GDM1 (cell line): ENCODE measurements around the gene NANS.
A peak's percentile ranks its signal among the peaks of the same experiment; 100 is the strongest.
"Not testable (repeated sequence)": the region's sequence is repeated elsewhere in the genome, so short reads cannot be mapped to it uniquely, and the experiment has no call there.

ENCODE experiments used
- DNase-seq: peaks from one replicate; lab custom pipeline; 2025; lab: John Stamatoyannopoulos, UW

Gene NANS, protein sequence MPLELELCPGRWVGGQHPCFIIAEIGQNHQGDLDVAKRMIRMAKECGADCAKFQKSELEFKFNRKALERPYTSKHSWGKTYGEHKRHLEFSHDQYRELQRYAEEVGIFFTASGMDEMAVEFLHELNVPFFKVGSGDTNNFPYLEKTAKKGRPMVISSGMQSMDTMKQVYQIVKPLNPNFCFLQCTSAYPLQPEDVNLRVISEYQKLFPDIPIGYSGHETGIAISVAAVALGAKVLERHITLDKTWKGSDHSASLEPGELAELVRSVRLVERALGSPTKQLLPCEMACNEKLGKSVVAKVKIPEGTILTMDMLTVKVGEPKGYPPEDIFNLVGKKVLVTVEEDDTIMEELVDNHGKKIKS

DNA sequence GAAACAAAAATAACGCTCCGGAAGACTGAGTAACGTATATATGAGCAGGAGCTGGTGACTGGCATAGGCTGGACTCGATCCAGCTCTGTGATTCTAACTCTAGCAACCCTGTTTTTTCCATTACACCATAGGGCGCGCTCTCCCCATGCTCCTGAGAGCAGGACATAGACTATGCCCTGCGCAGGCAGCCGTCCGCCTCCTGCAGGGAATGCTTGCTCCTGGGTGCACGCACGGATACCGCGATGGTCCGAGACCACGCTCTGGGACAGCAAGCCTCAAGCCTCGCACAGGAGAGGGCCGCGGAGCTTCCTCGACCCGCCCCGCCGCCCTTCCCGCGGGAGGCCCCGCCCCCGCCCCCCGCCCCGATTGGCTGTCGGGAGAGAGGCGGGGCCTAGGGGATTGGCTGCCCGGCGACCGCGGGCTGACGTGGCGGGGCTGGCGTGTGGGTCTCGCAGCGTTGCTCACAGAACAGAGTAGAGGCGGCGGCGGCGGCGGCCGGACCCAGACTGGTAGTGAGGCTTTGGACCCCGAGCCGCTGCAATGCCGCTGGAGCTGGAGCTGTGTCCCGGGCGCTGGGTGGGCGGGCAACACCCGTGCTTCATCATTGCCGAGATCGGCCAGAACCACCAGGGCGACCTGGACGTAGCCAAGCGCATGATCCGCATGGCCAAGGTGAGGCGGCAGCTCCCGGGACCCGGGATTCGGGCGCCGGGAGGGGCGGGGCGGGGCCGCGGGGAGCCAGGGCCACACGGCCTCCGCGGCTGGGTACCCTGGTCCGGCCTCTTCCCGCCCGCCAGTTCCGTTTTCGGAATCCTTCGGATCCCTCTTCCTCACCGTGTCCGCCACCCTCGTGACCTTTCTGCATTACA, at the start of gene NANS:
TSS of gene NANS (plus strand) at position 464 of the 869 bp plus-strand sequence. CDS start at position 541, 77 bp downstream.
- peak; percentile 87 for DNase-seq

DNA sequence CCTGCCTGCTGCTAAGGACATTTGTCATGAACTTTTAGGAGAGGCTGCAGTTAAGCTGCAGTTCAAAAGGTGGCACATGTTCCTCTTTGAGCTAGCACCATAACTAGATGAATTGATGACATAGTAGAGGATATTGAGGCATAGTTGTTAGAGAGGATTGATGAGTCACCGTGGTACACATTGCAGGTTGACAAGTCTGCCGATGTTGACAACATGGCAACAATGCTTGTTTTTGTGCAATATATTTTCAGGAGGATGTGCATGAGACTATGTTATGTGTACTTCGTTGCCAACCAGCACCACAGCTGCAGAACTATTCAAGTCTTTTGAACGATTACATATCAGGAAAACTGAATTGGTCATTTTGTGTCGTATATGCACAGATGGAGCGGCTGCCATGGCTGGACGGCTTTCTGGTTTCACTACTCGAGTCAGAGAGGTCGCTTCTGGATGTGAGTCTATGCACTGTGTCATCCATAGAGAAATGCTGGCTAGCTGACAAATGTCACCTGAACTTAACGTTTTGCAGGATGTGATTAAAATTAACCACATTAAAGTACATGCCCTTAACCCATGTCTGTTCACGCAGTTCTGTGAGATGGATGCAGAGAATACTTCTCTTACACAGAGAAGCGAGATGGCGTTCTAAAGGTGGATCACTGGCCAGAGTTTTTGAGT, 49.1 kb upstream of the NANS start:
- DNase-seq, result no peak

GRCh38 chr9:98008764-98009163, 47.8 kb upstream of the NANS start:
- DNase-seq, result no peak

DNA sequence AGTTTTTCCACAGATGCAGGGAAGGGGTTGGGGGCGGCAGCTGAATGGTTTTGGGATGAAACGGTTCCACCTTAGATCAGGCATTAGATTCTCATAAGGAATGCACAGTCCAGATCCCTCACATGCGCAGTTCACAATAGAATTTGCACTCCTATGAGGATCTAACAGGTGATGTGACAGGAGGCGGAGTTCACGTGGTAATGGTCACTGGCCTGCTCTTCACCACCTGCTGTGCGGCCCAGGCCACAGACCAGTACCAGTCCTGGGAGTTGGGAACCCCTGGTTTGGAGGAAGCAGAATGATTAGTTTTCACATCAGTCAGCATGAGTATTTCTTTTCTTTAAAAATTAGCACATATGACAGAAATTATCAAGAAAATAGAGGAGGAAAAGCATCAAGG, 47.1 kb upstream of the NANS start:
- DNase-seq, result no peak

- no peak for DNase-seq
These were observed 46.6 kb upstream of the NANS start for GRCh38 chr9:98009936-98010335.

DNA sequence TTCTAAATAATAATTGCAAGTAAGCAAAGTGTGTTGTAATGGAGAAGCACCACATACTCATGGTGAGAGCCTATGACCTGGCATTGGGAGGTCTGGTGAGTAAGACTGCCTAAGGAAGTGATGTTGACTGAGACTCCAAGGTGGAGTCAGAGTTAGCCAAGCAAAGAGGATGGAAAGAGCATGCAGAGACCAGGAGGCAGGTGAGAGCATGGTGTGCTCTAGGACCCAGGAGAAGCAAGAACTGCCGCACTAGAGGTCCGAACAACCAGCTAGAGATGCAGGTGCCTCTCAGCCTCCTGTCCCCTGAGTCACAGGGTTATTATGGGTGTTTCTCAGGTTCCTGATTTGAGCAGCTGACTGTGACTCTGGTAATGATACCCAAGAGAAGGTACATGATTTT, 46.1 kb upstream of the NANS start:
- no peak for DNase-seq

DNA sequence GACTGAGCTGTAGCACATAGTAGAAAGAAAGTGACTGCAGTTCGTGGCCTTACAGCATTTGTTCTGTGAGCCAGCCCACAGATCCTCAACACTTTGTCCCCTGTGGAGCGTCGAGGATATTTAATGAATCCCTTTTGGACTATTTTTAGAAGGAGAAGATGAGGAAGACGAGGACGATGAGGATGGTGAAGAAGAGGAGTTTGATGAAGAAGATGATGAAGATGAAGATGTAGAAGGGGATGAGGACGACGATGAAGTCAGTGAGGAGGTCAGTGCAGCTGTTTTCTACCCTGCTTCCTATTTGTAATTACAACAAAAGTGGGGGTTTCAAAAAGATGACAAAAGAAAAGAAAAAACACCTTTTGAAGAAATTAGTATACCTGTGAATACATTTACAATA, 45.4 kb upstream of the NANS start:
- no peak for DNase-seq

GRCh38 chr9:98016137-98016680, 40.3 kb upstream of the NANS start:
- no peak for DNase-seq

DNA sequence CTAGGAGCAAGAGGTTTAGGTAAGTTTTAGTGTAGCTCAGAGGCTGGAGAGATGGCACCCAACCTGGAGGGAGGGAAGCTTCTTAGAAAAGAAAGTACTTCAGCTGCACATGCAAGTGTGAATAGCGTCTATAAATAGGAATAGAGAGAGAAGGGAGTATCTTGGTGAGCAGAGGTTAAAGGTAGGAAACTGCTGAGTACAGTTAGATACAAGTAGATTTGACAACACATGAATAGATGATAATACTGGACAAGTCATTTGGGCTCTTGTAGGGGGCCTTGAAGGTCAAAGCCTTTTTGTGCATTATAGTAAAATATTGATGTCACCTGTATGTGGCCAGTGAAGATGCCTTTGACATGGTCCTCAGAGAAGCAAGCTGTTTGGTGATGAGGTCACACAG, 39.2 kb upstream of the NANS start:
- no peak for DNase-seq

GRCh38 chr9:98018347-98018746, 38.2 kb upstream of the NANS start:
- no peak for DNase-seq

DNA sequence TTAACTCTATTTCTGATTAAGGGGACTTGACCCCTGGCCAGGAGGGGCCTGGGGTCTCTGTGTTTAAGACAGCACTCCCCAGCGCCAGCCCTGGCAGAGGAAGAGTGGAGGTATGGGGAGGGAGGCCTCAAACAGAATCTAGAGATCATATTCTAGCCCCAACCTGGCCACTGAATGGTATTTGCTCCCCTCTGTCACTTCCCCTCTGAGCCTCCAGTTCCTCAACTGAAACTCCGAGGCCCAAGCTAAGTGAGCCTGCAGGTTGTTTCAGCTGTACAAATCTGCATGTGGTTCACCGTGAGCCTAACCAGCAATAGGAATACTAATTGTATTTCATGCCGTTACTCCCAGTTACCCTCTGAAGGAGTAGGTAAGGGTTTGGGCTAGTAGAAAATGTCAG, 37.4 kb upstream of the NANS start:
- no peak for DNase-seq

- not testable (repeated sequence) for DNase-seq
These were observed 36.7 kb upstream of the NANS start for GRCh38 chr9:98019869-98020268.

DNA sequence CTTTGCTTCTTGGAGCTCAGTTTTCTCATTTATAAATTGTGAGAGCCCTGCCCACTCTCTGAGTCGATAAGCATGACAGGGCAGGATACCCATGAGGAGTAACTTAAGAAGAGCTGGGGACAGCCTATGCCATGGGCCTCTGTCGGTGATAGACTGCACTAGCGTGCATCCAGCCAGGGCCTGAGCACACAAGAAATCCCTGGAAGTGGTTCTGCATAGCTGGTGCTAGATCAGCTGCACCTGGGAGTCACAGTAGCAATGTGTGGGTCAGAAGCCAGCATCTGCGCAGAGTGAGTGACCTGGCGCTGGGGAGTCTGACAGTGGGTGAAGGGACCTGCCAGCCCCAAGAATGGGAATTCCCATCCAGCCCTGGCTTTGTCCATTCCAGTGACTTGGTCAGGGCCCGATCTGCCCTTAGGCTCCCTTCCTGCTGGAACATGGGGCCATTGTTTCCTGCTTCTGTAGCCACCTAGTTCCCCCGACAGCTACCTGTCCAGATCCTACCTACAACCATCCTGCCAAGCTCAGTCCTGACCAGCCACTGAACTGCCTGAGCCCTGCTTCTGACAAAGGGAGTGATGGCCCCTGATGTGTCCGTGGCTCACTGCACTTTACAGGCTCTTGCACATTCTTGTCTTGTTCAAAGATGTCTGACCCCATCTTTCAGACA, 35.9 kb upstream of the NANS start:
- no peak for DNase-seq

DNA sequence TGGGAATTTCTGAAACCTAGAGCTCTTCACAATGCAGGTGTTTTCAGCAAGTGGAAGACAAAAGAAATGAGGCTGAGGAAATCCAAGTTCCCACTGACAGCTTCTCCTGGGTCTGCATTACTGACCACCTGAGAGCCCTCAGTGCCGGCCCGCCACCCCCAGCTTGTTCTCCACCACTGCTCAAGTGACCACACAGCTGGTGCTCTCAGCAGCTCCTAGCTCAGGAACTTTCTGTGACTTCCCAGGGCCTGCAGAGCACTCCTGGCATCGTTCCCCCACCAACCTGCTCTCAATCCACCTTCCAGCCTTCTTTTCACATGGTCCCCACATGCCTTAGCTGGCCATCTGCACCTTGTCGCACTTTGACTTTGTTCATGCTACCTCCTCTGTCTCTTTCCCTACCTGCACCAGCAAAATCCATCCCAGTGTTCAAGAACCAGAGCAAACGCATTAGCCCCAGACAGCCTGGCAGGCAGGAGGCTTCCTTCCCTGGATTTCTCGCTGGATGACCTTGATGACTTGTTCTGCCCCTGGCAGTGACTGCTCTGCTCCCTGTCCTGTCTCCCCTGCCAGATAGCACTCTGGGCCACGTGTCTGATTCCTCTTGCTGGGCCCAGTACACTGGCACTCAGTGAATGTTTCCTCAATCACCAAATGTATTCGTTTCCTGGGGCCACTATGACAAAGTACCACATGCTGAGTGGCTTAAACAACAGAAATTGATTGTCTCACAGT, 35.1 kb upstream of the NANS start:
- no peak for DNase-seq

GRCh38 chr9:98022447-98022846, 34.1 kb upstream of the NANS start:
- DNase-seq, result no peak

DNA sequence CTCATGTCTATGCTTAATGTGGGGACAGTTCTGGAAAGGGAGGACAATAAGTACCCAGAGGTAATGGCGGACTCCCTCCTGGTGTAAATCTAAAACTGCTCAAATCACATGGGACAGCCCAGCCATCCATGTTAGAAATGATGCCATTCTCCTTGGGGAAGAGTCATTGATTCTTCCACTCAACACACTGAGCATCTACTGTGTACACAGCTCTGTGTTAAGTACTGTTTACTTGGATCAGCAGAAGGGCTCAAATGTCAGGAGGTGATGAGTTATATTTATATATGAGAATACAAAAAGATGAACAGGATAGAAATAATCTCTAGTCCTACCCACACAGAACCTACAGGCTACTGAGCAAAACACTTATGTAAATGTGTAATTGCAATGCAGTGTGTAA, 31.8 kb upstream of the NANS start:
- no peak for DNase-seq

GRCh38 chr9:98031169-98031568, 25.4 kb upstream of the NANS start:
- no peak for DNase-seq

GRCh38 chr9:98031935-98032334, 24.6 kb upstream of the NANS start:
- no peak for DNase-seq

DNA sequence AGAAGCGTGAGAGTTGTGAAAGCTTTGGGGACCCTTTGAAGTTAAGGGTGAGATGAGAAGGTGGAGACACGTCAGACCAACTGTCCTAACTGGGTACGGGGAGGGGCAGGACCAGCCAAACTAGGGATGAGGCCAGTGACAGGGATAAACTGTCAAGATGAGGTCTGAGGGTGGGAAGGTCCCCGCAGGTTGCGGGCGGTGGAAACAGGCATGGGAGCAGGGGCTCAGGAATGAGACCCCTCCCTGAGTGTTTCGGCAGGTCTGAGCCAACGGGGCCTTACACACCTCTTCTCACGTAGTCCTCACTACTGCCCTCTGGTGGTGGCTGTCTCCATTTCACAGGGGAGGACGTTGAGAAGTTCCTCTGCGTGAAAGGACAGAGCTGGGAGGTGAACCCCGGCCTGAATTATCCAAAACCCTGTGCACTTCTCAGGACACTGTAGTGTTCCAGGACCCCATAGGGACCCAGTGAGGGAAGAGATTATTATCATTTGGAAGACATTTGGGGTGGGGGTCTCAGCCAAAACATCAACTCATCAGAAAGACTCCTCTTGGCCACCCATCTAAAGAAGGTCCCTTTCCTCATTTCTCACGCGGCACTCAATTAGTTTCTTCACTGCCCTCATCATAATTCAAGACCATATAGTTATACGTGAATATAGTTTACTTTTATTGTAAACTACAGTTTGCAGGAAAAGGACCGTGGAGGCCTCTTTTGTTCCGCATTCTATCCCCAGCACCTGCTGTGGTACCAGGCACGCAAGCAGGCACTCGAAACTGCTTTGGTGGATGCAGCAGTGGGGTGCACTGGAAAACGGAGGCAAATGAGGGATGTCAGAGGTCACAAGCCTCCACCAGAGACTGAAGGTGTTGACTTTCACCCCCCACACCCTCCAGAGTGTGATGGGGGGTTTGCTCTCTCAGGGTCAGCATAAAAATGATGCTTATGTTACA, 21.7 kb upstream of the NANS start:
- DNase-seq, result peak; percentile 62

DNA sequence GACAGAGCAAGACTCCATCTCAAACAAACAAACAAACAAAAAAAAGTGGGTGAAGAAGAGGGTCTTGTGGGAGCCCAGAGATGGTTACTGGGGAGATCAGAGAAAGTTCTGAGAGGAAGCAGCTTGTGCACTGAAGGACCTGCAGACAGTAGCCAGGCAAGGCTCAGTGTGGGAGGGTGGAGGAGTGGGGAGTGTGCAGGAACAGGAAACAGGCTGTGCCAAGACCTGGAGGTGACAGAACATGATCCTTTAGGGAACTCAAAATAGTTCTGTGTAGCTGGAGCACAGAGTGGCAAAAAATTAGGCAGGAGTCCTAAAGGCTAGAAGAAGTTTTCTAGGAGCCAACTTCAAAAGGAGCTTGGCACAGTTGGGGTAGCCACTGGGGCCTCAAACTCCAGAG, 19.2 kb upstream of the NANS start:
- peak; percentile 70 for DNase-seq
